B cell (primary cell): ENCODE measurements around the gene FAF1.

ENCODE experiments used
- EZH2 ChIP-seq: IDR thresholded peaks from 2 replicates; pipeline ENCODE4 v1.6.1; 2012; ENCODE audit warnings: borderline replicate concordance, low read depth, mild to moderate bottlenecking, moderate library complexity, low read length; ENCODE audit not compliant: insufficient read depth, poor library complexity, severe bottlenecking
- TF ChIP-seq, protein P1 (sequence below): fragments of 200-600 bp; IDR thresholded peaks from one replicate; pipeline ENCODE4 v1.8.0; 2022; ENCODE audit warnings: antibody characterized with exemption, mild to moderate bottlenecking

DNA sequence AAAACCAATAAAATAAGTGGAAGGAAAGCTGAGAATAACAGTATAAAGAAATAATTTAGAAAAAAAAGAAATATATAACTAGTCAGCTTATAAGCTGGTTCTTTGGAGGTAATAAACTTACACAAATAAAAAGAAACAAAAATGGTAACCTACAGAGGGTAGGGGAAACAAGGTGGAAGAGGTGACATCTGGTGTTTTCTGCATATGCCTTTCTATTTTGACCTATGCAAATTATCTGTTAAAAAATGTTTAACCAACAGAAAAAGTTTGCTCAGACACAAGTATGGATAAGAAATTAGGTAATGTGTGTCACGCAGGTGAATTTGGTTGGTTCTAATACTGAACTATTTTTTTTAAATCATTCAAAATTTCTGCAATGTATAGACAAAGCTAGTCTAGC is 483.3 kb downstream of the FAF1 start:
- TF ChIP-seq, protein P1, sequence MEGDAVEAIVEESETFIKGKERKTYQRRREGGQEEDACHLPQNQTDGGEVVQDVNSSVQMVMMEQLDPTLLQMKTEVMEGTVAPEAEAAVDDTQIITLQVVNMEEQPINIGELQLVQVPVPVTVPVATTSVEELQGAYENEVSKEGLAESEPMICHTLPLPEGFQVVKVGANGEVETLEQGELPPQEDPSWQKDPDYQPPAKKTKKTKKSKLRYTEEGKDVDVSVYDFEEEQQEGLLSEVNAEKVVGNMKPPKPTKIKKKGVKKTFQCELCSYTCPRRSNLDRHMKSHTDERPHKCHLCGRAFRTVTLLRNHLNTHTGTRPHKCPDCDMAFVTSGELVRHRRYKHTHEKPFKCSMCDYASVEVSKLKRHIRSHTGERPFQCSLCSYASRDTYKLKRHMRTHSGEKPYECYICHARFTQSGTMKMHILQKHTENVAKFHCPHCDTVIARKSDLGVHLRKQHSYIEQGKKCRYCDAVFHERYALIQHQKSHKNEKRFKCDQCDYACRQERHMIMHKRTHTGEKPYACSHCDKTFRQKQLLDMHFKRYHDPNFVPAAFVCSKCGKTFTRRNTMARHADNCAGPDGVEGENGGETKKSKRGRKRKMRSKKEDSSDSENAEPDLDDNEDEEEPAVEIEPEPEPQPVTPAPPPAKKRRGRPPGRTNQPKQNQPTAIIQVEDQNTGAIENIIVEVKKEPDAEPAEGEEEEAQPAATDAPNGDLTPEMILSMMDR, result no peak
- TF ChIP-seq EZH2, result no peak
